ENCODE measurements around the gene NDUFB8.

DNA sequence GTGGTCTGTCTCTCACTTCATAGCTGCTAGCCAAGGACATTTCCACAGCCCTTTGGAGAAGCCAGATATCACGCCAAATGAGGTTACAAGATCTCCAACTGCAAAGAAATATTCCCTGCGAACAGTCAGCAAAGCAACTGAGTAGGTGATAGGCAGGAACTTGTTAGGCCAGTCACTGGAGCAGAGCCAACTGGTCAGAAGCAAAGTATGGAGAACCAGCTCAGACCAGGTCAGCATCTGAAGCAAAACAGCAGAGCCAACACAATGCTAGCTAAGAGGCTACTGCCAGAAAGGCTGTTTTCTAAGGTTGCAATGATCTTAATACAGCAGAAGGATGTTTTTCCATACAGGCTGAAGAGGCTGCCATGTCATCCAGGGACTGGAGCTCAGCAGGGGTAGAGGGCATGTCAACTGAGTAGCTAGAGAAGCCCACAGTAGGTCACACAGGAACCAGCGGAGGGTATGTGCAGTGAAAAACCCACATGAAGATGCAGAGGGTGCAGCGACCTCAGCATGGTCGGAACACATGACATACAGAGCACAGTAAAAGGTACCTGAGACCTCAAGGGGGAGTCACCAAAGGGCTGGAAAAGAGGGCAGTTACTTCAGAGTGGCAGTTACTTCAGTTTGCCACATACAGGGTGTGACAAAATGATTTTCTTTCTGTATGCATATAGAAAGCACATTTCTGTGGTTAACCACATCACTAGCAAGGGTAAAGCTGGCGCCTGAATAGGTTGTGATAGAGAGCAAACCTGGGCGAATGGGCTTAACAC is 18.9 kb downstream of the NDUFB8 start:
- TF ChIP-seq, protein P1, sequence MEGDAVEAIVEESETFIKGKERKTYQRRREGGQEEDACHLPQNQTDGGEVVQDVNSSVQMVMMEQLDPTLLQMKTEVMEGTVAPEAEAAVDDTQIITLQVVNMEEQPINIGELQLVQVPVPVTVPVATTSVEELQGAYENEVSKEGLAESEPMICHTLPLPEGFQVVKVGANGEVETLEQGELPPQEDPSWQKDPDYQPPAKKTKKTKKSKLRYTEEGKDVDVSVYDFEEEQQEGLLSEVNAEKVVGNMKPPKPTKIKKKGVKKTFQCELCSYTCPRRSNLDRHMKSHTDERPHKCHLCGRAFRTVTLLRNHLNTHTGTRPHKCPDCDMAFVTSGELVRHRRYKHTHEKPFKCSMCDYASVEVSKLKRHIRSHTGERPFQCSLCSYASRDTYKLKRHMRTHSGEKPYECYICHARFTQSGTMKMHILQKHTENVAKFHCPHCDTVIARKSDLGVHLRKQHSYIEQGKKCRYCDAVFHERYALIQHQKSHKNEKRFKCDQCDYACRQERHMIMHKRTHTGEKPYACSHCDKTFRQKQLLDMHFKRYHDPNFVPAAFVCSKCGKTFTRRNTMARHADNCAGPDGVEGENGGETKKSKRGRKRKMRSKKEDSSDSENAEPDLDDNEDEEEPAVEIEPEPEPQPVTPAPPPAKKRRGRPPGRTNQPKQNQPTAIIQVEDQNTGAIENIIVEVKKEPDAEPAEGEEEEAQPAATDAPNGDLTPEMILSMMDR (IDR thresholded peaks at IDR 0.05), result no peak
- TF ChIP-seq POLR2A (IDR thresholded peaks at IDR 0.05), result no peak
- no peak for TF ChIP-seq EP300 (IDR thresholded peaks at IDR 0.05)
